Stomach (tissue), 4 donors: ENCODE measurements around the gene ALK.

Experiments
- CTCF ChIP-seq, 7 experiments: fragments of 450-650 bp in 4 of 7; fragments of 200-600 bp in 3 of 7; sonication (generic) in 3 of 7; IDR thresholded peaks; one replicate each; pipeline ENCODE4 v1.5.1; 2016 to 2019; ENCODE audit warnings: antibody characterized with exemption in 7 of 7, control low read depth in 2 of 7, mild to moderate bottlenecking in 1 of 7
- EP300 ChIP-seq: sonication (generic); formaldehyde crosslinking; IDR thresholded peaks from one replicate; pipeline ENCODE4 v1.6.1; 2017; ENCODE audit warnings: antibody characterized with exemption
- POLR2A ChIP-seq, 4 donors: fragments of 450-650 bp; IDR thresholded peaks; one replicate each; pipeline ENCODE4 v1.6.1; 2016; ENCODE audit warnings: antibody characterized with exemption in 4 of 4, control low read depth in 2 of 4, mild to moderate bottlenecking in 1 of 4, moderate library complexity in 1 of 4
- POLR2AphosphoS5 ChIP-seq, 3 donors: sonication (generic); formaldehyde crosslinking; IDR thresholded peaks; one replicate each; pipeline ENCODE4 v1.6.1; 2016; ENCODE audit warnings: antibody characterized with exemption in 3 of 3

- TF ChIP-seq CTCF (IDR thresholded peaks at IDR 0.05) (no peak), POLR2A (IDR thresholded peaks at IDR 0.05) (no peak), POLR2AphosphoS5 (IDR thresholded peaks at IDR 0.05) (no peak), EP300 (no peak)
These were observed 341.2 kb downstream of the ALK start for GRCh38 chr2:29580223-29580622.
